ENCODE measurements around the gene PDP2. TPM values are rescaled to one million over a fixed set of nuclear protein-coding genes. Genes with fewer than 3 reads are reported as not detected.
A peak's percentile ranks its signal among the peaks of the same experiment; 100 is the strongest.

The PDP2 gene
- total RNA-seq, 1 donor from 2014 or later = 2.8 TPM

DNA sequence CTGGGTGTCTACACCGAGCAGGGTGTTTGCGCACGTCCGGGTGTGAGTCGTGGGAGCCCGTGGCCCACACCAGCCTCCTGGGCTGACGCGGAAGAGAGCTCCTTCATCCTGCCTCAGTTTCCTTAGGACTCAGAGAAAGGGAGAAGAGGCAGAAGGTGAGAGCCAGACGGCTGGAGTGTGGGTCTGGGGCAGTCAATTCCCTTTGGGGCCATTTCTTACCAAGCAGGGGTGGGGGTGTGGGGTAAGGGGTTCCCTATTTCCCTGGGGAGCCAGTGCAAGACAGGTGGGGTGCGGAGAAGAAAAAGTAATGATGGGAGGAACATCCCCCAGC is 35.3 kb upstream of the PDP2 start:
- DNase-seq = no peak
- Histone ChIP-seq H3K4me1 (peaks cover 19% of the 10 kb centered on the region), H3K9me3 (replicated peaks) (no peaks in the 10 kb centered on the region), H3K36me3 (no peaks in the 10 kb centered on the region), H3K4me3 (peak overlapping the region; percentile 67), H3K27me3 (ENCODE audit: low read depth) (peaks cover 62% of the 10 kb centered on the region), H3K27ac (replicated peaks) (no peak overlapping the region)
- intact Hi-C loops (cut with micrococcal nuclease) = no loop called here
- TF ChIP-seq, protein P1, sequence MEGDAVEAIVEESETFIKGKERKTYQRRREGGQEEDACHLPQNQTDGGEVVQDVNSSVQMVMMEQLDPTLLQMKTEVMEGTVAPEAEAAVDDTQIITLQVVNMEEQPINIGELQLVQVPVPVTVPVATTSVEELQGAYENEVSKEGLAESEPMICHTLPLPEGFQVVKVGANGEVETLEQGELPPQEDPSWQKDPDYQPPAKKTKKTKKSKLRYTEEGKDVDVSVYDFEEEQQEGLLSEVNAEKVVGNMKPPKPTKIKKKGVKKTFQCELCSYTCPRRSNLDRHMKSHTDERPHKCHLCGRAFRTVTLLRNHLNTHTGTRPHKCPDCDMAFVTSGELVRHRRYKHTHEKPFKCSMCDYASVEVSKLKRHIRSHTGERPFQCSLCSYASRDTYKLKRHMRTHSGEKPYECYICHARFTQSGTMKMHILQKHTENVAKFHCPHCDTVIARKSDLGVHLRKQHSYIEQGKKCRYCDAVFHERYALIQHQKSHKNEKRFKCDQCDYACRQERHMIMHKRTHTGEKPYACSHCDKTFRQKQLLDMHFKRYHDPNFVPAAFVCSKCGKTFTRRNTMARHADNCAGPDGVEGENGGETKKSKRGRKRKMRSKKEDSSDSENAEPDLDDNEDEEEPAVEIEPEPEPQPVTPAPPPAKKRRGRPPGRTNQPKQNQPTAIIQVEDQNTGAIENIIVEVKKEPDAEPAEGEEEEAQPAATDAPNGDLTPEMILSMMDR (IDR thresholded peaks at IDR 0.05; ENCODE audit: borderline replicate concordance) = no peak

DNA sequence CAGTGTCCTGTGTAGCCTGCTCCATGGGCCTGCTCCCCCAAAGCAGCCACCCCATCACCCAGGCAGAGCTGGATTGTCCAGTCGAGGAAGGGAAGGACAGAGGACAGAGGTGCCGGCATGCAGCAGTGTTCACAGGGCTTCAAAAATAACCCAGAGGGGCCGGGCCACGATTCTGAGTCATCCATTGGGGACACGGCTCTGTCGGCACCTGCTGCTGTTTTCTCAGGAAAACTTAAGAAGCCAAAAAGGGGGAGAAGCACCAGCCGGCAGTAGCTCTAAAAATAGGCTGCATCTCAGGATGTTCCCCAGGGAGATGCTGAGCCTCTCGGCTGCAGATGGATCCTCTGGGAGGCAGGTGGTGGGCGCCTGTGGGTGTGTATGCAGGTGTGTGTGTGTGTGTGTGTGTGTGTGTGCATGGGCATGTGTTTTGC is 34.5 kb upstream of the PDP2 start:
- no peaks in the 10 kb centered on the region for H3K36me3 ChIP-seq
- intact Hi-C loops (cut with micrococcal nuclease) = no loop called here

DNA sequence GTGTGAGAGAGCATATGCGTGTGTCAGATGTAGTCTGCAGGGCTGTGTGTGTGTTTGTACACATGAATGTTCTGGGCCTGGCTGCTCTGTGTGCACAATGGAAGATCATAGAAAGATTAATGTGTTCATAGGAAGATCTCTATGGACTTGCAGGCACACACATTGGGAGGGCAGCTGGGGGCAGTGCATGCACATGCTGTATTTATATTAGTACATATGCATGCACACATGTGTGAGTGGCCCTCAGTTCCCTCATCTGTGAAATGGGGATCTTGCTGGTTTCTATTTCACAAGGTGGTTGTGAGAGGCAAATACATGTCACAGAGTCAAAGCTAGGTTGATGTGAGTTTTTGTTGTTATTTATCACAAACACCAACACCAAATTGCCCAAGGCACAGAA is 34.0 kb upstream of the PDP2 start:
- Histone ChIP-seq H3K4me3 (no peak overlapping the region), H3K36me3 (no peaks in the 10 kb centered on the region), H3K27me3 (ENCODE audit: low read depth) (peaks cover 62% of the 10 kb centered on the region), H3K4me1 (peaks cover 19% of the 10 kb centered on the region), H3K9me3 (replicated peaks) (no peaks in the 10 kb centered on the region), H3K27ac (replicated peaks) (no peak overlapping the region)
- intact Hi-C loops (cut with micrococcal nuclease) = no loop called here
- no peak for DNase-seq
- TF ChIP-seq, protein P1 (IDR thresholded peaks at IDR 0.05; ENCODE audit: borderline replicate concordance) = no peak

More for the DNA sequence above, 34.5 kb upstream of the PDP2 start:
- Histone ChIP-seq H3K27me3 (ENCODE audit: low read depth) (peaks cover 62% of the 10 kb centered on the region), H3K4me1 (peaks cover 19% of the 10 kb centered on the region), H3K9me3 (replicated peaks) (no peaks in the 10 kb centered on the region), H3K27ac (replicated peaks) (no peak overlapping the region), H3K4me3 (no peak overlapping the region)
- no peak for DNase-seq
- TF ChIP-seq, protein P1 (IDR thresholded peaks at IDR 0.05; ENCODE audit: borderline replicate concordance) = no peak

DNA sequence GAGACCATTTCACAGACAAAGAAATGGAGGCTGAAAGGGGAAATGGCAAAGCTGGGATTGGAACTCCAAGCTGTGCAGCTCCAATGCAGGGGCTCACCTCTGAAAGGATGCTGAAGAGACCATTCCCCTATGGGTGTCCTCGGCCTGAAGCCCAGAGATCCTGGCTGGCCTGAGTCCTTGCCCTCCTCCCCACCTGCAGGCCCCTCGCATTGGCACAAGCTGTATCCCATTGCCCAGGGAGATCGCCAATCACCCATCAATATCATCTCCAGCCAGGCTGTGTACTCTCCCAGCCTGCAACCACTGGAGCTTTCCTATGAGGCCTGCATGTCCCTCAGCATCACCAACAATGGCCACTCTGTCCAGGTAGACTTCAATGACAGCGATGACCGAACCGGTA is 33.5 kb upstream of the PDP2 start:
- TF ChIP-seq, protein P1 (IDR thresholded peaks at IDR 0.05; ENCODE audit: borderline replicate concordance) = no peak

DNA sequence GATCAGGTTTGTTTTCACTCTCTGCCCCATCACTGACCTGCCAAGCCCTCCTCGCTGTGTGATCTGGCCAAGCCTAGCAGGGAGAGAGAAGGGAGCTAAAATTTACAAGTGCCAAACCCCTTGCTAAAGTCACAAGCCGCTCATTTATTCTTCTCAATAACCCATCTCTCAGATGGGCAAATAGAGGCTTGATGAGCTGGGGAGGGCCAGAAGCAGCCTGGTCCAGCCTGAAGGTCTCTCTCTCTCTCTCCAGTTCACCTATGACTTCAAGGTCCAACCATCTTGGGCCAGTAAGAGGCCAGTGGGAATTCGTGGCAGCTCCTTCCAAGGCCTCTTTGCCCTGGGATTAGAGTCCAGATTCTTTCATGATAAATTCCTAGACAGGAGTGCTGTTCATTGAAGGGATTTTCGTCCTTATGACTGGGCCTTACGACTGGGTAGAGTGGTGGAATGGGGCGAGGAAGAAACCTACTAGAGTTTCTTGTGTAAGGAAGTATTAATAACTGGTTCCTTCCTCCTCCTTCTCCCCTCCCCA is 32.7 kb upstream of the PDP2 start:
- Histone ChIP-seq H3K36me3 (no peaks in the 10 kb centered on the region), H3K27ac (replicated peaks) (no peak overlapping the region), H3K9me3 (replicated peaks) (no peaks in the 10 kb centered on the region), H3K27me3 (ENCODE audit: low read depth) (peaks cover 62% of the 10 kb centered on the region), H3K4me1 (peaks cover 19% of the 10 kb centered on the region), H3K4me3 (no peak overlapping the region)
- no peak for DNase-seq
- intact Hi-C loops (cut with micrococcal nuclease) = no loop called here
- TF ChIP-seq, protein P1 (IDR thresholded peaks at IDR 0.05; ENCODE audit: borderline replicate concordance) = no peak

More for the DNA sequence above, 33.5 kb upstream of the PDP2 start:
- Histone ChIP-seq H3K27me3 (ENCODE audit: low read depth) (peaks cover 62% of the 10 kb centered on the region), H3K27ac (replicated peaks) (no peak overlapping the region), H3K36me3 (no peaks in the 10 kb centered on the region), H3K9me3 (replicated peaks) (no peaks in the 10 kb centered on the region), H3K4me1 (peaks cover 19% of the 10 kb centered on the region), H3K4me3 (no peak overlapping the region)
- no peak for DNase-seq
- intact Hi-C loops (cut with micrococcal nuclease) = no loop called here
